H9 (cell line): ENCODE measurements around the gene SOCS6. TPM values are rescaled to one million over a fixed set of nuclear protein-coding genes. Genes with fewer than 3 reads are reported as not detected.

Experiments used
- DNase-seq: peaks from one replicate; pipeline ENCODE4 v3.0.0-alpha.2; 2017
- H2AFZ ChIP-seq: one replicate; pipeline ENCODE4 v1.6.1; 2013; ENCODE audit warnings: mild to moderate bottlenecking, low read length, control low read depth, moderate library complexity
- H2AK5ac ChIP-seq: 2 replicates; pipeline ENCODE4 v1.6.1; 2013; ENCODE audit warnings: low read length, control low read depth, mixed read lengths; ENCODE audit not compliant: insufficient read length
- H2BK120ac ChIP-seq: one replicate; pipeline ENCODE4 v1.6.1; 2013; ENCODE audit warnings: low read depth, mild to moderate bottlenecking, low read length, control low read depth, inconsistent platforms; ENCODE audit not compliant: poor library complexity, severe bottlenecking
- H2BK12ac ChIP-seq: 2 replicates; pipeline ENCODE4 v1.6.1; 2013; ENCODE audit warnings: low read length, control low read depth, mixed read lengths, low read depth; ENCODE audit not compliant: insufficient read length
- H2BK15ac ChIP-seq: 2 replicates; pipeline ENCODE4 v1.6.1; 2013; ENCODE audit warnings: low read depth, low read length, control low read depth
- H2BK20ac ChIP-seq: one replicate; pipeline ENCODE4 v1.6.1; 2013; ENCODE audit warnings: low read depth, mild to moderate bottlenecking, low read length, control low read depth, inconsistent platforms; ENCODE audit not compliant: poor library complexity, severe bottlenecking
- H2BK5ac ChIP-seq: 2 replicates; pipeline ENCODE4 v1.6.1; 2013; ENCODE audit warnings: low read length, control low read depth, mixed read lengths; ENCODE audit not compliant: insufficient read length
- H3K14ac ChIP-seq: 2 replicates; pipeline ENCODE4 v1.6.1; 2013; ENCODE audit warnings: low read length, control low read depth; ENCODE audit not compliant: insufficient read depth
- H3K18ac ChIP-seq: 2 replicates; pipeline ENCODE4 v1.6.1; 2013; ENCODE audit warnings: low read depth, mild to moderate bottlenecking, mixed read lengths, low read length, control low read depth; ENCODE audit not compliant: insufficient read length
- H3K23ac ChIP-seq: 2 replicates; pipeline ENCODE4 v1.6.1; 2013; ENCODE audit warnings: low read length, control low read depth, mixed read lengths, low read depth; ENCODE audit not compliant: insufficient read length
- H3K23me2 ChIP-seq: 2 replicates; pipeline ENCODE4 v1.6.1; 2013; ENCODE audit warnings: low read depth, mild to moderate bottlenecking, mixed read lengths, low read length, control low read depth; ENCODE audit not compliant: insufficient read length, poor library complexity, severe bottlenecking
- H3K27ac ChIP-seq: 2 replicates; pipeline ENCODE4 v1.5.1; 2013; ENCODE audit warnings: low read length, control low read depth, mixed read lengths, low read depth; ENCODE audit not compliant: insufficient read length
- H3K27me3 ChIP-seq: 2 replicates; pipeline ENCODE4 v1.6.1; 2013; ENCODE audit warnings: low read length, control low read depth, inconsistent platforms; ENCODE audit not compliant: insufficient read depth
- H3K4ac ChIP-seq: 2 replicates; pipeline ENCODE4 v1.6.1; 2013; ENCODE audit warnings: low read depth, mild to moderate bottlenecking, control low read depth, inconsistent platforms, low read length, moderate library complexity
- H3K4me1 ChIP-seq: 2 replicates; pipeline ENCODE4 v1.6.1; 2013; ENCODE audit warnings: low read length, control low read depth, inconsistent platforms; ENCODE audit not compliant: insufficient read depth
- H3K4me2 ChIP-seq: 2 replicates; pipeline ENCODE4 v1.6.1; 2013; ENCODE audit warnings: low read length, control low read depth, mixed read lengths; ENCODE audit not compliant: insufficient read length, insufficient read depth
- H3K56ac ChIP-seq: 2 replicates; pipeline ENCODE4 v1.6.1; 2013; ENCODE audit warnings: low read depth, mild to moderate bottlenecking, mixed read lengths, low read length, control low read depth; ENCODE audit not compliant: insufficient read length
- H3K79me1 ChIP-seq: 2 replicates; pipeline ENCODE4 v1.6.1; 2013; ENCODE audit warnings: low read depth, mild to moderate bottlenecking, moderate library complexity, low read length, control low read depth, inconsistent platforms; ENCODE audit not compliant: insufficient read depth, poor library complexity, severe bottlenecking
- H3K79me2 ChIP-seq: 2 replicates; pipeline ENCODE4 v1.6.1; 2013; ENCODE audit warnings: low read length, control low read depth, inconsistent platforms; ENCODE audit not compliant: insufficient read depth
- H3K9ac ChIP-seq: 2 replicates; pipeline ENCODE4 v1.6.1; 2013; ENCODE audit warnings: low read length, control low read depth, mixed read lengths; ENCODE audit not compliant: insufficient read length; ENCODE audit errors: extremely low read depth
- H3K9me3 ChIP-seq: one replicate; pipeline ENCODE4 v1.6.1; 2013; ENCODE audit warnings: low read depth, low read length, inconsistent platforms; ENCODE audit not compliant: control insufficient read depth
- H3T11ph ChIP-seq: one replicate; pipeline ENCODE4 v1.6.1; 2013; ENCODE audit warnings: mild to moderate bottlenecking, low read length, control low read depth, inconsistent platforms
- H4K20me1 ChIP-seq: one replicate; pipeline ENCODE4 v1.6.1; 2013; ENCODE audit not compliant: control insufficient read depth, insufficient read length, insufficient read depth
- H4K5ac ChIP-seq: 2 replicates; pipeline ENCODE4 v1.6.1; 2013; ENCODE audit warnings: low read depth, mild to moderate bottlenecking, mixed read lengths, low read length, control low read depth; ENCODE audit not compliant: insufficient read length
- H4K8ac ChIP-seq: replicated peaks from 2 replicates; pipeline ENCODE4 v1.6.1; 2013; ENCODE audit warnings: low read length, control low read depth, mixed read lengths, low read depth; ENCODE audit not compliant: insufficient read length
- H4K91ac ChIP-seq: 2 replicates; pipeline ENCODE4 v1.6.1; 2013; ENCODE audit warnings: low read depth, mild to moderate bottlenecking, moderate library complexity, mixed read lengths, low read length, control low read depth; ENCODE audit not compliant: insufficient read length
- H3K27ac Mint-ChIP-seq, 3 experiments: 2 replicates in 2 of 3; 3 replicates in 1 of 3; pipeline ENCODE4 v1.8.0; 2020 to 2021; ENCODE audit warnings: mixed read lengths in 3 of 3, mild to moderate bottlenecking in 1 of 3, moderate library complexity in 1 of 3
- H3K27me3 Mint-ChIP-seq: 2 replicates; pipeline ENCODE4 v1.8.0; 2021; ENCODE audit warnings: low read depth, mild to moderate bottlenecking, moderate library complexity, mixed read lengths
- H3K36me3 Mint-ChIP-seq, 3 experiments: 2 replicates in 2 of 3; 3 replicates in 1 of 3; pipeline ENCODE4 v1.8.0; 2020 to 2021; ENCODE audit warnings: low read depth in 3 of 3, mixed read lengths in 3 of 3; ENCODE audit not compliant: insufficient read depth in 1 of 3
- H3K4me1 Mint-ChIP-seq, 2 experiments: 2 replicates each; pipeline ENCODE4 v1.8.0; 2020; ENCODE audit warnings: mixed read lengths in 2 of 2
- H3K4me3 Mint-ChIP-seq, 2 experiments: 2 replicates in 1 of 2; 3 replicates in 1 of 2; pipeline ENCODE4 v1.8.0; 2020 to 2021; ENCODE audit warnings: mild to moderate bottlenecking in 2 of 2, mixed read lengths in 2 of 2, moderate library complexity in 1 of 2
- H3K9me3 Mint-ChIP-seq, 2 experiments: 2 replicates in 1 of 2; 3 replicates in 1 of 2; pipeline ENCODE4 v1.8.0; 2020; ENCODE audit warnings: mild to moderate bottlenecking in 2 of 2, mixed read lengths in 2 of 2, moderate library complexity in 1 of 2
- WGBS: extraction: QIAGEN DNeasy Blood & Tissue Kit; methylation state at CpG from one replicate; pipeline ENCODE4 v1.1.7; 2013; ENCODE audit warnings: missing lambda C conversion rate, low lambda C conversion rate, mixed read lengths; ENCODE audit not compliant: insufficient read length; ENCODE audit errors: extremely low coverage; 5-methylcytosine and 5-hydroxymethylcytosine counted together
- total RNA-seq: library from RNA; stranded (reverse); gene quantifications from 2 replicates; pipeline ENCODE4 v1.2.1, GENCODE V29; 2021
- TF ChIP-seq, protein P1 (sequence below): fragments of 200-600 bp; sonication (generic); conservative IDR thresholded peaks from 3 replicates; pipeline ENCODE4 v1.8.0; 2021; ENCODE audit warnings: antibody characterized with exemption, mild to moderate bottlenecking

Gene SOCS6
- total RNA-seq, 1 experiment from 2014 or later: 24.5 TPM

DNA sequence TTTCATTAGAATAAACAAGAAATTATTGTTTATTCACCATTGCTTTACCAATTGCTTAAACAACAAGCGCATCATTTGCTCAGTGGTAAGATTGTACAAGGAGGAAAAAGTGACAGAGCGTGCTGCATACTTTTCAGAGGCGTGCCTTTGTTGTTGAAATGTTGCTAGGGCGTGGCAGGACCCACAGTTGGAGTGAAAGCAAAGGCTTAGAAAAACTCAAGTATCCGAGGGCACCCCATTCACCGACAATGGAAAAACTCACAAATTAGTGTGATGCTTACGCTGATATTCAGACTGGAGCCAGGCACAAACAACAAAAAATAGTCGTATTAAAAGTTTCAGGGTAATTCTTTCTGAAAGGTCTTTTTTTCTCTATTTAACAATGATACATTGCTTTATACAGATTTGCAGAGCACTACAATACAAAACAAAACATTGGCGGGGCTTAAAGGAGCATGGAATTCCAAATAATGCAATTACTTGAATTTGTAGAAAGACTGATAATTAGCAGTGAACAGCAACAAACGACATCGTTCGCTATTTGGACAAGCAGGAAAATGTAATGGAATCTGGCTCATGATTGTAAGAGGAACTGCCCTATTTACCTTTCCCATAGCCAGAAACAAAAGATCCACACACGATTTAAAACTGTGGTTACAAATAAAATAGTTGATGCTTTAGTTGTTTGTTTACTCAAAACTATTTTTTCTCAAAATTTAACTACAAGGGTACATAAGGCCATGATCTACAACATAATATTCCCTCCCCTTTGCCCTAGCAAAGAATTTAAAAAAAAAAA, 45.5 kb upstream of the SOCS6 start:
- Histone ChIP-seq H2AFZ (no peak overlapping the region), H3K18ac (no peak overlapping the region), H3T11ph (no peak overlapping the region), H3K79me1 (no peaks in the 10 kb centered on the region), H3K4me1 (no peaks in the 10 kb centered on the region), H3K56ac (no peak overlapping the region), H3K9me3 (no peaks in the 10 kb centered on the region), H3K4ac (no peak overlapping the region), H3K79me2 (no peaks in the 10 kb centered on the region), H2BK20ac (no peak overlapping the region), H3K9ac (no peak overlapping the region), H3K27me3 (no peaks in the 10 kb centered on the region), H4K20me1 (no peaks in the 10 kb centered on the region), H3K23me2 (no peaks in the 10 kb centered on the region), H3K27ac (no peak overlapping the region), H2BK15ac (no peak overlapping the region), H4K91ac (no peak overlapping the region), H4K5ac (no peak overlapping the region), H2AK5ac (no peak overlapping the region), H2BK5ac (no peak overlapping the region), H2BK120ac (no peak overlapping the region), H3K4me2 (no peak overlapping the region), H2BK12ac (no peak overlapping the region), H3K14ac (no peak overlapping the region), H3K23ac (no peak overlapping the region), H4K8ac (no peak overlapping the region)
- Mint-ChIP-seq H3K36me3 (no peaks in the 10 kb centered on the region; a peak in 1 of 7 replicates), H3K9me3 (no peaks in the 10 kb centered on the region; a peak in 1 of 5 replicates), H3K4me1 (no peaks in the 10 kb centered on the region), H3K4me3 (no peak overlapping the region), H3K27ac (no peak overlapping the region), H3K27me3 (peaks cover 8% of the 10 kb centered on the region)
- no peak for DNase-seq
- TF ChIP-seq, protein P1, sequence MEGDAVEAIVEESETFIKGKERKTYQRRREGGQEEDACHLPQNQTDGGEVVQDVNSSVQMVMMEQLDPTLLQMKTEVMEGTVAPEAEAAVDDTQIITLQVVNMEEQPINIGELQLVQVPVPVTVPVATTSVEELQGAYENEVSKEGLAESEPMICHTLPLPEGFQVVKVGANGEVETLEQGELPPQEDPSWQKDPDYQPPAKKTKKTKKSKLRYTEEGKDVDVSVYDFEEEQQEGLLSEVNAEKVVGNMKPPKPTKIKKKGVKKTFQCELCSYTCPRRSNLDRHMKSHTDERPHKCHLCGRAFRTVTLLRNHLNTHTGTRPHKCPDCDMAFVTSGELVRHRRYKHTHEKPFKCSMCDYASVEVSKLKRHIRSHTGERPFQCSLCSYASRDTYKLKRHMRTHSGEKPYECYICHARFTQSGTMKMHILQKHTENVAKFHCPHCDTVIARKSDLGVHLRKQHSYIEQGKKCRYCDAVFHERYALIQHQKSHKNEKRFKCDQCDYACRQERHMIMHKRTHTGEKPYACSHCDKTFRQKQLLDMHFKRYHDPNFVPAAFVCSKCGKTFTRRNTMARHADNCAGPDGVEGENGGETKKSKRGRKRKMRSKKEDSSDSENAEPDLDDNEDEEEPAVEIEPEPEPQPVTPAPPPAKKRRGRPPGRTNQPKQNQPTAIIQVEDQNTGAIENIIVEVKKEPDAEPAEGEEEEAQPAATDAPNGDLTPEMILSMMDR: no peak
- WGBS: no CpG with 5 or more reads among the region's 13 CpGs
